ENCODE data around the gene EIF2D. TPM values are rescaled to one million over a fixed set of nuclear protein-coding genes. Genes with fewer than 3 reads are reported as not detected.
"Not testable (repeated sequence)": the region's sequence is repeated elsewhere in the genome, so short reads cannot be mapped to it uniquely, and the experiment has no call there.

Gene EIF2D
- total RNA-seq, 1 donor from 2014 or later = 41.2 TPM

GRCh38 chr1:206635978-206636345, 23.7 kb upstream of the EIF2D start:
- no peak for DNase-seq (ENCODE audit: low read depth in 2 of 2)

GRCh38 chr1:206635080-206635977, 23.1 kb upstream of the EIF2D start, which contains the start of gene DYRK3:
Gene DYRK3 (plus strand): TSS chr1:206635536. CDS start chr1:206635704, 168 bp downstream.
- peak; percentile 77 to 94 for DNase-seq (ENCODE audit: low read depth in 2 of 2)

- peak; percentile 58 to 90 for DNase-seq (ENCODE audit: low read depth in 2 of 2)
Observed at GRCh38 chr1:206634365-206635079, 22.3 kb upstream of the EIF2D start.

- peak in 1 of 2 donors; percentile 37 for DNase-seq (ENCODE audit: low read depth in 2 of 2)
Observed at GRCh38 chr1:206633708-206634121, 21.4 kb upstream of the EIF2D start.

GRCh38 chr1:206631085-206631509, 18.8 kb upstream of the EIF2D start:
- peak; percentile 64 to 87 for DNase-seq (ENCODE audit: low read depth in 2 of 2)

- no peak for DNase-seq (ENCODE audit: low read depth in 2 of 2)
Observed at GRCh38 chr1:206628916-206629315, 16.7 kb upstream of the EIF2D start.

- DNase-seq (ENCODE audit: low read depth in 2 of 2) = not testable (repeated sequence)
Observed at GRCh38 chr1:206626396-206626795, 14.1 kb upstream of the EIF2D start.

GRCh38 chr1:206609229-206609991, 2.9 kb downstream of the EIF2D start:
- peak; percentile 57 to 86 for DNase-seq (ENCODE audit: low read depth in 2 of 2)

GRCh38 chr1:206608108-206608698, 4.1 kb downstream of the EIF2D start:
- peak; percentile 45 to 67 for DNase-seq (ENCODE audit: low read depth in 2 of 2)

- peak; percentile 30 to 52 for DNase-seq (ENCODE audit: low read depth in 2 of 2)
Observed at GRCh38 chr1:206606867-206607266, 5.4 kb downstream of the EIF2D start.

GRCh38 chr1:206604861-206605260, 7.4 kb downstream of the EIF2D start:
- no peak for DNase-seq (ENCODE audit: low read depth in 2 of 2)

GRCh38 chr1:206600527-206600926, 11.7 kb downstream of the EIF2D start:
- no peak for DNase-seq (ENCODE audit: low read depth in 2 of 2)

- DNase-seq (ENCODE audit: low read depth in 2 of 2) = no peak
Observed at GRCh38 chr1:206596319-206596666, 16.0 kb downstream of the EIF2D start.

- DNase-seq (ENCODE audit: low read depth in 2 of 2) = no peak
Observed at GRCh38 chr1:206595581-206596318, 16.5 kb downstream of the EIF2D start.

GRCh38 chr1:206593351-206593925, 18.8 kb downstream of the EIF2D start:
- DNase-seq (ENCODE audit: low read depth in 2 of 2) = no peak

- DNase-seq (ENCODE audit: low read depth in 2 of 2) = no peak
Observed at GRCh38 chr1:206591696-206592095, 20.6 kb downstream of the EIF2D start.

- DNase-seq (ENCODE audit: low read depth in 2 of 2) = no peak
Observed at GRCh38 chr1:206591226-206591625, 21.0 kb downstream of the EIF2D start.

- peak in 1 of 2 donors; percentile 39 for DNase-seq (ENCODE audit: low read depth in 2 of 2)
Observed at GRCh38 chr1:206590025-206590758, 22.1 kb downstream of the EIF2D start.

- DNase-seq (ENCODE audit: low read depth in 2 of 2) = peak in 1 of 2 donors; percentile 51
Observed at GRCh38 chr1:206589206-206589605, 23.1 kb downstream of the EIF2D start.

- DNase-seq (ENCODE audit: low read depth in 2 of 2) = no peak
Observed at GRCh38 chr1:206588492-206588891, 23.8 kb downstream of the EIF2D start.
